GM21423 (cell line): ENCODE measurements around the gene TBC1D3B.
"Not testable (repeated sequence)": the region's sequence is repeated elsewhere in the genome, so short reads cannot be mapped to it uniquely, and the experiment has no call there.

Experiments used
- ATAC-seq: cut with Tn5 transposase; IDR thresholded peaks from one replicate; pipeline ENCODE4 v1.9.1; 2021; ENCODE audit warnings: mild to moderate bottlenecking, moderate library complexity; ENCODE audit not compliant: unreplicated experiment

The TBC1D3B gene

DNA sequence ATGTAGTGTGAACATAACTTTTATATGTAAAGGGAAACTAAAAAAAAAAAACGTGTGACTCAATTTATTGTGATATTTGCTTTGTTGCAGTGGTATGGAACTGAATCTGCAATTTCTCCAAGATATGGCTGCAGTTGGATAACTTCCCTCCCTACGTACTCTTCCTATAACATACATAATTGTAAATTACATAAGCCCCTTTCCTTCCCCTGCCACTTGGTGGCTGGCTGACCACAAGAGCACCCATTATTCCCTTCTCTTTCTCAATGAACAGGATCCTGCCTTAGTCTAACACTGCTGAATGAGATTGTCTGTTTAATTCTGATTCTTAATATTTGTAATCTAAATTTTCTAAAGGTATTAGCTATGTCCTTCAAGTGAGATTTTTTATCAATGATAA is 45.0 kb downstream of the TBC1D3B start:
- no peak for ATAC-seq

DNA sequence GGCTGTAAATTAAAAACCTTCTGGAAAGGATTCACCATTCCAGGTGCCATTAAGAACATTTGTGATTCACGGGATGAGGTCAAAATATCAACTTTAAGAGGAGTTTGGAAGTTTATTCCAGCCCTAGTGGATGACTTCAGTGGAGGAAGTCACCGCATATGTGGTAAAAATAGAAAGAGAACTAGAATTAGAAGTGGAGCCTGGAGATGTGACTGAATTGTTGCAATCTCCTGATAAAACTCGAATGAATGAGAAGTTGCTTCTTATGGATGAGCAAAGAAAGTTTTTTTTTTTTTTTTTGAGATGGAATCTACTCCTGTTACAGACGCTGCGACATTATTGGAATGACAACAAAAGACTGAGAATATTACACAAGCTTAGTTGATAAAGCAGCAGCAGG is 46.1 kb downstream of the TBC1D3B start:
- no peak for ATAC-seq

DNA sequence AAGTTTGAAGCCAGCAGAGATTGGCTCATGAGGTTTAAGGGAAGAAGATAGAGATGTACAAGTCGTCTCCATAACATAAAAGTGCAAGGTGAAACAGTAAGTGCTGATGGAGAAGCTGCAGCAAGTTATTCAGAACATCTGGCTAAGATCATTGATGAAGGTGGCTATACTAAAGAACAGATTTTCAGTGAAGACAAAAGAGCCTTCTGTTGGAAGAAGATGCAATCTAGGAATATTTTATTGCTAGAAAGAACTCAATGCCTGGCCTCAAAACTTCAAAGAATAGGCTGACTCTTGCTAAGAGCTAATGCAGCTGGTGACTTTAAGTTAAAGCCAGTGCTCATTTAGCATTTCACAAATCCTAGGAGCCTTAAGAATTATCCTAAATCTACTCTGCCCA is 46.8 kb downstream of the TBC1D3B start:
- ATAC-seq = no peak

DNA sequence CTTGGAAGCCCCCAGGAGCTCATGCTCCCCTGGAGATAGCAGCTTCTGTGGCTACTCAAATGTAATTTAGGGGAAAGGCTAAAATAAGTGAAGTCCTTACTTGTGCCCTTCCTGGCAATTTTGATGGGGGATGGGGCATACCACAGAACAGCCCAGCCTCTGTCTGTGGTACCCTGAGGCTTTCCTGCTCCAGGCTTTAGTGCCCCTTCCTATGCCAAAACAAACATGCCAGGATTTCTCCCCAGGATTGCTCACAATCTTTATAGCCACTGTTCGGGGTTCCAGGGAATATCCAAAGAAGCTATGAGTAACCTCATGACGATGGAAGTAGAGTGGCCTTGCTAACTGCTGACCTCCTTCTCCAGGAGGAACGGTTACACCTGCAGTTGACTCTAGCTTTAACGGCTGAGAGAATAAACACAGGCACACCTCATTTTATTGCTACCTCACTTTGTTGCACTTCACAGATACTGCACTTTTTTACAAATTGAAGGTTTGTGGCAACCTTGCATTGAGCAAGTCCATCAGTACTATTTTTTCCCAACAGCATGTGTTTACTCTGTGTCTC is 47.9 kb downstream of the TBC1D3B start:
- no peak for ATAC-seq

DNA sequence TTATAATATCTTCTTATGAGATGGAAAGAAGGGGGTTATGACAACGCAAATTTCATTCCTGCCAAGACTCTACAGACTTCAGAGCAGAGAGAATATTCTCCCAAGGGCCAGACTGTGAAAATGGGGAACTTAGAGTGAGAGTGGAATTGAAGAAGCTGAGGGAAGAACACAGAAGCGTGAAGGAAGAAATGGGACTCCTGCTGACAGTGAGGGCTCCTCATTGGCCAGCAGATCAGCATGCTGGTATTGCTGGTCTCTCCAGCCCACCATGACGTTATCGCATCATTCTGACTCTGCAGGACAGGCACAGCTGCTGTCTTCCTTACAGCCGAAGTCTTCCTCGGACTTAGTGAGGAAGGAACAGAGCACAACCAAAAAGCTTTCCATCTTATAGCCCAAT is 48.5 kb downstream of the TBC1D3B start:
- no peak for ATAC-seq

DNA sequence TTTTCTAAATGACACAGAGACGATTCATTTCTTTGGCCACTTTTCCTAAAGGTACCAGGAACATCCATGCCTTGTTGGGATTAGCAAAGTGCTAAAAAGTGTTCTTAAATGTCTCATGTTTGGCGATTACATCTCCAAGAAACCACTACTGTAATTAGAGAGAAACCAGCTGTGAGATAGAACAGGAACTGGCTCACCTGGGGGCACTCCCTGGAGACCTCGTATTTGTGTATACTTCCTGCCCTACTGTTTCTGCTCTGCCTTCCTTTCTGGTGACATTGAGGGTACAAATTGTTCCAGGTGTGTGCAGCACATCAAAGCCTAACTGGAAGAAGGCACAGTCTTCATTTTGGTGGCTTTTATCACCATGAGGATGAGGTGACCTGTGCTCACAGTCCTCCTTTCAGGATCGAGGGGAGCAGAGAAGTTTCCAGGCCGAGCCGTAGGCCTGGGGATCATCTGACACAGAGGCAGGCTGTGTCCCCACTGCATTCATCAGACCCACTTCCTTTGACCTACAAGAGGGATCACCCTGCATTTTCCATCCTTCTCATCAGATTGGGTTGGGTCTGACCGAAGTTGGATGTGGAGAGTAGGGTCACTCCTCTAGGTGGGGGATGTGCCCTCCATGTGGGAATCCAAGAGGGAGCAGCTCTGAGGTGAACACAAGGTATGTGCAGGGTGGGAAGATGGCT is 49.1 kb downstream of the TBC1D3B start:
- ATAC-seq = peak; percentile 52

DNA sequence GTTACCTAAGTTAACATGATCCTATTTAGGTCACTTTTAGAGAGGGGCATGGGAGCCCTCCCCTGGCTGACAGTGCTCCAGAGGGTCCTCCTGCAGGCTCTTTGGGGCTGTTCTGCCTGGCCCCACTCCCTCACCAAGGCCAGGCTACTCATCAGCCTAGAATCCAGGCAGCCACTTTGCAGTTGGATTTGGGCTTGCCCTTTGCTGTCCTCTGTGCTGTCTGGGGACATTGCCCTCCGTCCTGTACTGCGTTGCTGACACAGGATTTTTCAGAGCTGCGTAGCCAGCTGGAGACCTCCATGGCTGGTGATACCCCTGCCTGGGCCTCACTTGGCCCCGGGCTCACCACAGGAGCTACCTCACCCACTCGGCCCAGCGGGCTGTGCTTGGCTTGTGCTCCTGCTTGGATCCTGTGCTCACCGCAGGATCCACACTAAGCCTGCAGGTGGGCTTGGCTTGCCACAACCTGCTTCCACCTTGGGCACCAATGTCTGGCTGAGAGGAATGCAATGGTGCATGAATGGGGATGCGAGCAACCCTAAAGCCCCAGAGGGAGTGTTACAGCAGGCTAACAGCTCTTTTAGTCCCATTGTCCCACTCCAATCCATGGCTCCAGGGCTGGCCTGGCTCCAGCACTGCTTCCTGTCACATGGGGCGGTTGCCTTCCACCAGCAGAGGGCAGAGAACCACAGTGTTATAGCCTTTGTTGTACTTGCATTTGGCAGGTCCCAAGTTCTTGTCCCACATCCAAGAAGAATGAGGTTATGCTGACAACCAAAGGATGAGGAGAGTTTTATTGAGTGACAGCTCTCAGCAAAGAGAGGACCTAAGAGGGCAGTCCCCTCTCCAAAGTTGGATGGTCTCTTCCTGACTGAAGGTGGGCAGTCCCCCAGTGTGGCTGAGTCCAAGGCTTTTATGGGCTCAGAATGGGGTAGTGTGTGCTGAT is 51.3 kb downstream of the TBC1D3B start:
- no peak for ATAC-seq

DNA sequence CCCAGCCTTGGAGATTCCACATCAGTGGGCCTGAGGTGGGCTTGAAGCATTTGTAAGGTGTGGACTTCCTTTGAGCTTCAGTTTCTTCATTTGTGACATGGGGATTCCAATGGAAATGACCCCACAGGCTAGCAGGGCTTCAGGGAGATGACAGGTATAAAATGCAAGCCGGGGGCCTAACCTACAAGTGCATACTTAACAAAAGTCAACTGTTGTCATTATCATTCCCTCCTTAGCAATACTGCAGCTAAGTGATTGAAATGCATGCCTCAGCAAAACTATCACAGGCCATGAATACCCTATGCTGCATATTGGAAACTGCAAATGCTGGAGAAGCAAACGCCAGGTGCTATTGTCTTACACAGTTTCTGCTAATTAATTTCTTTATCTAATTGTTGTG is 53.0 kb downstream of the TBC1D3B start:
- no peak for ATAC-seq

DNA sequence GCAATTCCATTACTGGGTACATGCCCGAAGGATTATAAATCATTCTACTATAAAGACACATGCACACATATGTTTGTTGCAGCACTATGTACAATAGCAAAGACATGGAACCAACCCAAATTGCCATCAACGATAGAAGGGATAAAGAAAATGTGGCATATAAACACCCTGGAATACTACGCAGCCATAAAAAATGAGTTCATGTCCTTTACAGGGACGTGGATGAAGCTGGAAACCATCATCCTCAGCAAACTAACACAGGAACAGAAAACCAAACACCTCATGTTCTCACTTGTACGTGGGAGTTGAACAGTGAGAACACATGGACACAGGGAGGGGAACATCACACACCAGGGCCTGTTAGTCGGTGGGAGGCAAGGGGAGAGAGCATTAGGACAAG is 55.3 kb downstream of the TBC1D3B start:
- not testable (repeated sequence) for ATAC-seq

DNA sequence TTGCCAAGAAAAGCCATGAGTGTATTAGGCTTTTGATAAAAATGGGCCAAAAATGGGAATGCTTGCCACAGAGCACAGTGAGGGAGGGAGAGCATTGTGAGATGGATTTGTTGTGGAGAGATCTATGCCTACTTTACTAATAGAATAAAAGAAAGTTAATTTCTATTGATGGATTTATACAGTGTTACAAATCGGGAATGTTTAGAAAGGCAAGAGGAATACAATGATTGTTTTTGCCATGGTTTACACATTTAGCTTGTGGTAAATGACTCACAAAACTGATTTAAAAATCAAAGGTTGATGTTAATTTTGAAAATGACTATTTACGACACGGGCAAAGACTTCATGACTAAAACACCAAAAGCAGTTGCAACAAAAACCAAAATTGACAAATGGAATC is 56.2 kb downstream of the TBC1D3B start:
- ATAC-seq = no peak

DNA sequence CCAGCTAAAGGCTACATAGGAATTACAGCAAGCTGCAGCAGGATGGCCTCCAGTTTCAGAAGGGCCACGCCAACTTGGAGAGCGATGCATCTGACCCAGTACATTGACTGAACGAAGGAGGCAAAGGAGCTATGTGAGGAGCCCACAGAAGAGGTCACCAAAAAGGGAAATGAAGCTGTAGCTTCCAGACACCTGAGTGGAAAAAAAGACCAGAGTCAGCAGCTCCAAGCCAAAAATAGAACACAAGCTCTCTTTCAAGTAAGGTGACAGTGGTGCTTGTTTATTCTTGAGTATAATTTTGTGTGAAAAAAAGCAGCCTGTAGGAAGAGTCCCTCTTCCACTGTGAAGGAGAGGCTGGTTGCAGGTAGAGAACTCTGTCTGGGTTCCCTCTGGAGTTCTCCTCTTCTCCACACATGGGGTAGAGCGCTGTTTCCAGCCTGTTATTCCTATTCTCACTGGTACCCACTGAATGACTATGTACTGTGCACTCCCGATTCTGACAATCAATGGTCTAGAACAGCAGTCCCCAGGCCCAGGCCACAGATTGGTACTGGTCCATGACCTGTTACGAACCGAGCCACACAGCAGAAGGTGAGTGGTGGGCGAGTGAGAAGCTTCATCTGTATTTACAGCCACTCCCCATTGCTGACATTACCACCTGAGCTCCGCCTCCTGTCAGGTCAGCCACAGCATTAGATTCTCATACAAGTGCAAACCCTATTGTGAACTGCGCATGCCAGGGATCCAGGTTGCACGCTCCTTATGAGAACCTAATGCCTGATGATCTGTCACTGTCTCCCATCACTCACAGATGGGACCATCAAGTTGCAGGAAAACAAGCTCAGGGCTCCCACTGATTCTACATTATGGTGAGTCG is 57.7 kb downstream of the TBC1D3B start:
- ATAC-seq = no peak

DNA sequence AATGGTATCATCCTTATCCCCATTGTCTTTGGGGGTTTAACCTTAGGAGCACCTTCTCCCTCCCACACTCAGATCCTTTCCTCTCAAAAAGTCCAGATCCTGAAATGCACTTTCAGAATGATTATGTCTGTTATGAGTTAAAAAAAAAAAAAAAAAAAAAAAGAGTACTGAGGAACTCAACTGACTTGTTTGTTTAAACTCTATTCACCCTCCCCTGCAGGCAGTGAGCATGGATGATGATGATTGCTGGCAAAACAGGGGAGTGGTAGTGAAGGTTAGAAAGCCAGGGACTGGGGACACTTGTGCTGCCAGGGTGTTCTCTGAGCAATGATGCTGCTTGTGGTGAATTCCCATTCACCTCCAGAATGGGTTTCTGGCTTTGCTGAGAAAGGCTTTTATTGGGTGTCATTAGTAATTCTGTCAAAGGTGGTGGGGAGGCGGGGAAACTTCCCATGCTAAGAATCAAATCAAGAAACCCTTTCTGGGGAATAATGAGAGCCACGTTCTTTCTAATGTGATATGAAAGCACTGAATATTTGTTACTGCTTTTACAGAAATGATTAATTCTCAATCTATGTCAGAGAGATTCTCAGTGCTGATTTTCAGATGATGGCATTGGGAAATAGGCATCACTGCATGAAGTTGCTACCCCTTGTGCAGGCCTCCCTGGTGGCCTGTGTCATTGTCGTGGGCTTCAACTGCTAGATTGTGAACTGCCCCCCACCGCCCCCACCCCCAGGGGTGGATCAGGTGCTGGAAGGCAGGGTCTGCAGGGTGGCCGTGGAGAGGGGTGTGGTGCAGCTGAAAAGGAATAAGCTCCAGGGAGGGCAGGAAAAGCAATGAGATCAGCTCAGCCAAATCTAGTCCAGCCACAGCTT is 58.7 kb downstream of the TBC1D3B start:
- ATAC-seq = no peak
